Activated T-helper 17 cell treated with anti-CD3 and anti-CD28 coated beads, Interleukin-2, amount 50 U/mL, for 72 hours (primary cell): ENCODE data around the gene ELF3. TPM values are rescaled to one million over a fixed set of nuclear protein-coding genes. Genes with fewer than 3 reads are reported as not detected.

Experiments
- ATAC-seq: fragments of 150-1000 bp; cut with Tn5 transposase; replicated peaks from 2 replicates; pipeline ENCODE4 v1.10.0; 2021; ENCODE audit warnings: mild to moderate bottlenecking, moderate library complexity
- H3K27ac Mint-ChIP-seq: one replicate; pipeline ENCODE4 v1.8.0; 2022; ENCODE audit warnings: mixed read lengths
- H3K27me3 Mint-ChIP-seq: one replicate; pipeline ENCODE4 v1.8.0; 2022; ENCODE audit warnings: mixed read lengths
- H3K36me3 Mint-ChIP-seq: one replicate; pipeline ENCODE4 v1.8.0; 2022; ENCODE audit warnings: low read depth, mild to moderate bottlenecking, mixed read lengths
- H3K4me1 Mint-ChIP-seq: one replicate; pipeline ENCODE4 v1.8.0; 2022; ENCODE audit warnings: mixed read lengths
- H3K4me3 Mint-ChIP-seq: one replicate; pipeline ENCODE4 v1.8.0; 2022; ENCODE audit warnings: mild to moderate bottlenecking, mixed read lengths
- H3K9me3 Mint-ChIP-seq: one replicate; pipeline ENCODE4 v1.8.0; 2022; ENCODE audit warnings: mixed read lengths
- total RNA-seq, 2 donors: library from RNA; stranded (reverse); gene quantifications; one replicate each; pipeline ENCODE4 v1.2.3, GENCODE V29; 2022

Gene ELF3
- total RNA-seq, 2 donors from 2014 or later, result 0.32 to 0.64 TPM

GRCh38 chr1:201990427-201990826, 20.0 kb upstream of the ELF3 start:
- Mint-ChIP-seq H3K4me3 (no peak overlapping the region), H3K4me1 (peaks cover 3% of the 10 kb centered on the region), H3K27ac (no peak overlapping the region), H3K9me3 (no peaks in the 10 kb centered on the region), H3K27me3 (no peaks in the 10 kb centered on the region), H3K36me3 (peaks cover 75% of the 10 kb centered on the region)
- no peak for ATAC-seq

GRCh38 chr1:201999625-202000238, 10.7 kb upstream of the ELF3 start:
- H3K9me3 Mint-ChIP-seq, result no peaks in the 10 kb centered on the region
- no peaks in the 10 kb centered on the region for H3K27me3 Mint-ChIP-seq
- peaks cover 90% of the 10 kb centered on the region for H3K36me3 Mint-ChIP-seq
- ATAC-seq, result peak; percentile 83
- no peak overlapping the region for H3K4me3 Mint-ChIP-seq
- H3K27ac Mint-ChIP-seq, result no peak overlapping the region
- H3K4me1 Mint-ChIP-seq, result no peaks in the 10 kb centered on the region

GRCh38 chr1:202002507-202002906, 7.9 kb upstream of the ELF3 start:
- Mint-ChIP-seq H3K36me3 (peaks cover 78% of the 10 kb centered on the region), H3K27ac (no peak overlapping the region)

GRCh38 chr1:202004711-202005110, 5.7 kb upstream of the ELF3 start:
- Mint-ChIP-seq H3K36me3 (peaks cover 65% of the 10 kb centered on the region), H3K4me1 (no peaks in the 10 kb centered on the region), H3K9me3 (no peaks in the 10 kb centered on the region), H3K27me3 (no peaks in the 10 kb centered on the region), H3K4me3 (no peak overlapping the region), H3K27ac (no peak overlapping the region)
- ATAC-seq, result no peak

More at GRCh38 chr1:202002507-202002906, 7.9 kb upstream of the ELF3 start:
- Mint-ChIP-seq H3K27me3 (no peaks in the 10 kb centered on the region), H3K4me3 (no peak overlapping the region), H3K9me3 (no peaks in the 10 kb centered on the region), H3K4me1 (no peaks in the 10 kb centered on the region)
- ATAC-seq, result no peak

GRCh38 chr1:202005958-202006357, 4.4 kb upstream of the ELF3 start:
- peaks cover 52% of the 10 kb centered on the region for H3K36me3 Mint-ChIP-seq
- no peak overlapping the region for H3K27ac Mint-ChIP-seq
- no peaks in the 10 kb centered on the region for H3K9me3 Mint-ChIP-seq
- no peaks in the 10 kb centered on the region for H3K4me1 Mint-ChIP-seq
- no peak overlapping the region for H3K4me3 Mint-ChIP-seq
- no peaks in the 10 kb centered on the region for H3K27me3 Mint-ChIP-seq
- no peak for ATAC-seq

- H3K9me3 Mint-ChIP-seq, result no peaks in the 10 kb centered on the region
- H3K4me1 Mint-ChIP-seq, result no peaks in the 10 kb centered on the region
- H3K4me3 Mint-ChIP-seq, result no peak overlapping the region
- ATAC-seq, result no peak
- peaks cover 39% of the 10 kb centered on the region for H3K36me3 Mint-ChIP-seq
- no peak overlapping the region for H3K27ac Mint-ChIP-seq
- no peaks in the 10 kb centered on the region for H3K27me3 Mint-ChIP-seq
Measured at GRCh38 chr1:202007304-202007703, 3.1 kb upstream of the ELF3 start.

- H3K9me3 Mint-ChIP-seq, result no peaks in the 10 kb centered on the region
- H3K27ac Mint-ChIP-seq, result no peak overlapping the region
Measured at GRCh38 chr1:202007805-202008489, 2.4 kb upstream of the ELF3 start.

GRCh38 chr1:202009326-202010179, 834 bp upstream of the ELF3 start:
- no peak overlapping the region for H3K4me3 Mint-ChIP-seq
- no peaks in the 10 kb centered on the region for H3K9me3 Mint-ChIP-seq
- no peaks in the 10 kb centered on the region for H3K27me3 Mint-ChIP-seq
- peaks cover 17% of the 10 kb centered on the region for H3K36me3 Mint-ChIP-seq
- ATAC-seq, result peak; percentile 74
- H3K4me1 Mint-ChIP-seq, result no peaks in the 10 kb centered on the region
- H3K27ac Mint-ChIP-seq, result no peak overlapping the region

More at GRCh38 chr1:202007805-202008489, 2.4 kb upstream of the ELF3 start:
- Mint-ChIP-seq H3K36me3 (peaks cover 33% of the 10 kb centered on the region), H3K4me3 (no peak overlapping the region), H3K27me3 (no peaks in the 10 kb centered on the region), H3K4me1 (no peaks in the 10 kb centered on the region)
- no peak for ATAC-seq

- ATAC-seq, result no peak
- no peaks in the 10 kb centered on the region for H3K9me3 Mint-ChIP-seq
- H3K4me1 Mint-ChIP-seq, result no peaks in the 10 kb centered on the region
- no peak overlapping the region for H3K4me3 Mint-ChIP-seq
- no peaks in the 10 kb centered on the region for H3K36me3 Mint-ChIP-seq
- no peak overlapping the region for H3K27ac Mint-ChIP-seq
- H3K27me3 Mint-ChIP-seq, result peaks cover 2% of the 10 kb centered on the region
Measured at GRCh38 chr1:202011994-202012393, 1.6 kb downstream of the ELF3 start.

GRCh38 chr1:202012544-202013478, 2.4 kb downstream of the ELF3 start:
- H3K4me1 Mint-ChIP-seq, result no peaks in the 10 kb centered on the region
- H3K36me3 Mint-ChIP-seq, result no peaks in the 10 kb centered on the region
- H3K27me3 Mint-ChIP-seq, result peaks cover 4% of the 10 kb centered on the region
- H3K4me3 Mint-ChIP-seq, result no peak overlapping the region
- no peak overlapping the region for H3K27ac Mint-ChIP-seq
- no peak for ATAC-seq
- no peaks in the 10 kb centered on the region for H3K9me3 Mint-ChIP-seq

- H3K36me3 Mint-ChIP-seq, result no peaks in the 10 kb centered on the region
- H3K4me1 Mint-ChIP-seq, result no peaks in the 10 kb centered on the region
- peaks cover 4% of the 10 kb centered on the region for H3K27me3 Mint-ChIP-seq
- ATAC-seq, result no peak
- H3K9me3 Mint-ChIP-seq, result no peaks in the 10 kb centered on the region
- no peak overlapping the region for H3K4me3 Mint-ChIP-seq
- no peak overlapping the region for H3K27ac Mint-ChIP-seq
Measured at GRCh38 chr1:202013603-202014002, 3.2 kb downstream of the ELF3 start.

GRCh38 chr1:202014060-202014459, 3.7 kb downstream of the ELF3 start:
- Mint-ChIP-seq H3K36me3 (no peaks in the 10 kb centered on the region), H3K4me1 (no peaks in the 10 kb centered on the region), H3K9me3 (no peaks in the 10 kb centered on the region), H3K27me3 (peaks cover 8% of the 10 kb centered on the region), H3K4me3 (no peak overlapping the region), H3K27ac (no peak overlapping the region)
- no peak for ATAC-seq

- H3K36me3 Mint-ChIP-seq, result no peaks in the 10 kb centered on the region
- no peak for ATAC-seq
- H3K27me3 Mint-ChIP-seq, result peaks cover 9% of the 10 kb centered on the region
- H3K4me1 Mint-ChIP-seq, result no peaks in the 10 kb centered on the region
- H3K27ac Mint-ChIP-seq, result peak overlapping the region; percentile 33
- no peaks in the 10 kb centered on the region for H3K9me3 Mint-ChIP-seq
- no peak overlapping the region for H3K4me3 Mint-ChIP-seq
Measured at GRCh38 chr1:202014915-202015661, 4.7 kb downstream of the ELF3 start.
